ENCODE results near the gene PPFIBP2. TPM values are rescaled to one million over a fixed set of nuclear protein-coding genes. Genes with fewer than 3 reads are reported as not detected.

The PPFIBP2 gene
- total RNA-seq, 1 donor from 2014 or later: 112 TPM

DNA sequence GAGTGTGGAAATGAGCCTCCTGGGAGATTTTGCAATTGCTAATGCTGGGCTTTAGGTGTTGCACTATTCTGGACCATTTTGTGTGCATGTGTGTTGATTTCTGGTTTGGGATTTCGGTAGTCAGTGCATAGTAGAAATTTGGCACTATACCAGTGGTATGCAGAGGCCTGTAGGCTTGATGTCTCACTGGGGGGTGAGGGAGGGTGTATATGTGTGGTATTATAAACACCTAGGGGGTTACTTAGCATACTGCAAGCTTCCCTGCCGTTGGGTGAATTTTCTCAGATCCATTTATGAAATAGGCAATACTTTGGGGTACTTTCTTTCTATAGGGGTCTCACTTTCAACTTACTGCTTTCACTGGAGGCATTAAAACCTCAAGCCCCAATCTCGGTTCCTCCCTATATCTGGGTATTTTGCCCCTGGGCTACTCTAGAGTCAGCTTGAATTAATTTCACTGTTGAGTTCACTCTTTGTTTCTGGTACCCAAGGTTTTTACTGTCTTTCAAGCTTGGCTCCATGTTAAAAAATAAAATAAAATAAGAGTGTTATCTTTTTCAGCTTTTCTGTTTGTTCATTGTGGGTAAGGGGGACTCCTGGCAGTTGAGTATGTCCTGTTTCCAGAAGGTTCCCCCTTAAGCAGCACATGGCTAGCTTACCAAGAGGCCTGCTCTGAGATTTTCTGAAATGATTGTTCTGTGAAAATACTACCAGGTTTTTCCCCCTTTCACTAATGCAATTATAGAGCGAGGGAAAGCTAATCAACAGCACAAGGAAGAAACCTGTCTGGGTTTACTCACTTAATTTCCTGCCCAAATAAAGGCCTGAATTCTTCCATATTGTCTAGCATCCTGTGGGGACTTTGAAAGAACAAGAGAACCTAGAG lies 45.8 kb downstream of the PPFIBP2 start:
- intact Hi-C loops (cut with micrococcal nuclease): no loop called here
- Mint-ChIP-seq H3K4me3 (no peak overlapping the region), H3K9me3 (no peaks in the 10 kb centered on the region), H3K27me3 (no peaks in the 10 kb centered on the region), H3K4me1 (peaks cover 8% of the 10 kb centered on the region), H3K27ac (no peak overlapping the region), H3K36me3 (ENCODE audit: low read depth) (peaks cover 33% of the 10 kb centered on the region)
- TF ChIP-seq, protein P1, sequence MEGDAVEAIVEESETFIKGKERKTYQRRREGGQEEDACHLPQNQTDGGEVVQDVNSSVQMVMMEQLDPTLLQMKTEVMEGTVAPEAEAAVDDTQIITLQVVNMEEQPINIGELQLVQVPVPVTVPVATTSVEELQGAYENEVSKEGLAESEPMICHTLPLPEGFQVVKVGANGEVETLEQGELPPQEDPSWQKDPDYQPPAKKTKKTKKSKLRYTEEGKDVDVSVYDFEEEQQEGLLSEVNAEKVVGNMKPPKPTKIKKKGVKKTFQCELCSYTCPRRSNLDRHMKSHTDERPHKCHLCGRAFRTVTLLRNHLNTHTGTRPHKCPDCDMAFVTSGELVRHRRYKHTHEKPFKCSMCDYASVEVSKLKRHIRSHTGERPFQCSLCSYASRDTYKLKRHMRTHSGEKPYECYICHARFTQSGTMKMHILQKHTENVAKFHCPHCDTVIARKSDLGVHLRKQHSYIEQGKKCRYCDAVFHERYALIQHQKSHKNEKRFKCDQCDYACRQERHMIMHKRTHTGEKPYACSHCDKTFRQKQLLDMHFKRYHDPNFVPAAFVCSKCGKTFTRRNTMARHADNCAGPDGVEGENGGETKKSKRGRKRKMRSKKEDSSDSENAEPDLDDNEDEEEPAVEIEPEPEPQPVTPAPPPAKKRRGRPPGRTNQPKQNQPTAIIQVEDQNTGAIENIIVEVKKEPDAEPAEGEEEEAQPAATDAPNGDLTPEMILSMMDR (IDR thresholded peaks at IDR 0.05): no peak
- ChIA-PET CTCF (interaction anchor here (1.4 to 1.5 kb wide), 2 partner anchors 12 to 117 kb away, joined by 4 to 5 read pairs; no protein-coding TSS in a partner anchor), POLR2A (interaction anchor here (1.0 to 2.3 kb wide), 2 partner anchors 39 to 46 kb away, joined by 3 to 6 read pairs; partner anchors contain the start of gene PPFIBP2)
- no peak for ATAC-seq (ENCODE audit: low read depth)
- no peak for DNase-seq

DNA sequence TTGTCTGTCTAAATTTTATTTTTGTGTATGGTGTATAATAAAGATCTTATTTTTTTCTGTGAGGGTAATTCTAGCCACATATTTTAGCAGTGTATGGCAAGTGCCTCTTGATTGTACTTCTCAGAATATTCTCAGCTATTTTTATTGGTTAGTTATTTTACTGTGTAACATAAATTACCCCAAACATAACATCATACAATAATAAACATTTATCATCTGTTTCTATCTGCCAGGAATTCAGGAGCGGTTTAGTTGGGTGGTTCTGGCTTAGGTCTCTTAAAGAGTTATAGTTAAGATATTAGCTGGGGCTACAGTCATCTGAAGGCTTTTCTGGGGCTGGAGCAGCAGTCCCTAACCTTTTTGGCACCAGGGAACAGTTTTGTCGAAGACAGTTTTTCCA lies 47.8 kb downstream of the PPFIBP2 start:
- ATAC-seq (ENCODE audit: low read depth): no peak
- ChIA-PET CTCF (no interaction called here), POLR2A (no interaction called here)
- Mint-ChIP-seq H3K9me3 (no peaks in the 10 kb centered on the region), H3K4me1 (peaks cover 8% of the 10 kb centered on the region), H3K27me3 (no peaks in the 10 kb centered on the region), H3K4me3 (no peak overlapping the region), H3K27ac (no peak overlapping the region), H3K36me3 (ENCODE audit: low read depth) (peaks cover 38% of the 10 kb centered on the region)
- DNase-seq: no peak
- intact Hi-C loops (cut with micrococcal nuclease): no loop called here
- TF ChIP-seq, protein P1 (IDR thresholded peaks at IDR 0.05): no peak

DNA sequence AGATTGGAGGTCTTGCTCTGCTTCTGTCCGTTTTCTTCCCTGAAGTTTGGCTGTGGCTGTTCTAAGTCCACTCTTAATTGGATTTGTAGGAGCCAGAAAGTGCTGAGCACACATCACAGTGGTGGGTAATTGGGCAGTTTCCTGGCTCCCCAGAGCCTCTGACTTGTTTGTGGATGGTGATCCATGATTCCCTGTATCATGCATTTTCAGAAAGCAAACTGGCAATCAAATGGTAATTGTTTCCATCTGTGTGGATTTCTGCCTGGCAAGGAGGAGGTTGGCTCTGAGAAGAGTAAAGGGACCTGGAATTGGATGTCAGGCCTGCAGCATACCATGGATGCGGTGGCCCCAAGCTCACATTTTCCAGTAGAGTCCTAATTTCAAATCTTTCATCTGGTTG lies 49.5 kb downstream of the PPFIBP2 start:
- H3K4me1 Mint-ChIP-seq: peaks cover 6% of the 10 kb centered on the region
- DNase-seq: no peak
- no peak overlapping the region for H3K4me3 Mint-ChIP-seq
- POLR2A ChIA-PET: no interaction called here
- H3K27me3 Mint-ChIP-seq: no peaks in the 10 kb centered on the region
- peaks cover 4% of the 10 kb centered on the region for H3K9me3 Mint-ChIP-seq
- peaks cover 48% of the 10 kb centered on the region for H3K36me3 Mint-ChIP-seq (ENCODE audit: low read depth)
- CTCF ChIA-PET: no interaction called here
- no peak overlapping the region for H3K27ac Mint-ChIP-seq
- no peak for ATAC-seq (ENCODE audit: low read depth)
- intact Hi-C loops (cut with micrococcal nuclease): no loop called here
- TF ChIP-seq, protein P1 (IDR thresholded peaks at IDR 0.05): no peak

DNA sequence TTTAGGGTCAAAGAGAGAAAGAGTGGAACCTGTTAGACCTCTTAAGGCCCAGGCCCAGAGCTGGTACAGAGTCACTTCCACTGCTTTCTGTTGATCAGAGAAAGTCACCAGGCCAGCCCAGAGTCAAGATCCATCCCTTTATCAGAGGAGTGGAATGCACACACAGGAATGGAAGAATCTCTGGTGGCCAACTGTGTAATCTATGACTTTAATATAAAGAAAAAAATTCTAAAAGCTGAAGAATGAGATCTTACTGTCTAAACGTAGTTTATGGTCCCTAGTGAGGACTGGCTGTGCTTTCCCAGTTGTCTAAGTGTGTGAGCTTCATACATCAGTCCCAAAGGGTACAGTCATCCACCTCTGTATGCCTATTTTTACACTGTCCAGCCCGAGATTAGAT lies 51.0 kb downstream of the PPFIBP2 start:
- ChIA-PET CTCF (no interaction called here), POLR2A (no interaction called here)
- intact Hi-C loops (cut with micrococcal nuclease): no loop called here
- no peak for ATAC-seq (ENCODE audit: low read depth)
- peaks cover 4% of the 10 kb centered on the region for H3K9me3 Mint-ChIP-seq
- no peak overlapping the region for H3K27ac Mint-ChIP-seq
- H3K36me3 Mint-ChIP-seq (ENCODE audit: low read depth): peaks cover 59% of the 10 kb centered on the region
- TF ChIP-seq, protein P1 (IDR thresholded peaks at IDR 0.05): no peak
- DNase-seq: no peak
- H3K27me3 Mint-ChIP-seq: no peaks in the 10 kb centered on the region
- no peaks in the 10 kb centered on the region for H3K4me1 Mint-ChIP-seq
- no peak overlapping the region for H3K4me3 Mint-ChIP-seq

- CTCF ChIA-PET: no interaction called here
Measured at GRCh38 chr11:7567311-7567710, 53.5 kb downstream of the PPFIBP2 start.

More at GRCh38 chr11:7567311-7567710, 53.5 kb downstream of the PPFIBP2 start:
- Mint-ChIP-seq H3K4me1 (peaks cover 7% of the 10 kb centered on the region), H3K27me3 (no peaks in the 10 kb centered on the region), H3K4me3 (no peak overlapping the region), H3K36me3 (ENCODE audit: low read depth) (peaks cover 73% of the 10 kb centered on the region), H3K9me3 (peaks cover 4% of the 10 kb centered on the region), H3K27ac (no peak overlapping the region)
- TF ChIP-seq, protein P1 (IDR thresholded peaks at IDR 0.05): no peak
- intact Hi-C loops (cut with micrococcal nuclease): no loop called here
- no peak for DNase-seq
- no peak for ATAC-seq (ENCODE audit: low read depth)
- POLR2A ChIA-PET: no interaction called here

Data from activated B cell treated with CpG ODN at 0.5 μM for 24 hours (primary cell).